ENCODE data around the gene MINDY4.
"Not testable (repeated sequence)": the region's sequence is repeated elsewhere in the genome, so short reads cannot be mapped to it uniquely, and the experiment has no call there.

The MINDY4 gene

DNA sequence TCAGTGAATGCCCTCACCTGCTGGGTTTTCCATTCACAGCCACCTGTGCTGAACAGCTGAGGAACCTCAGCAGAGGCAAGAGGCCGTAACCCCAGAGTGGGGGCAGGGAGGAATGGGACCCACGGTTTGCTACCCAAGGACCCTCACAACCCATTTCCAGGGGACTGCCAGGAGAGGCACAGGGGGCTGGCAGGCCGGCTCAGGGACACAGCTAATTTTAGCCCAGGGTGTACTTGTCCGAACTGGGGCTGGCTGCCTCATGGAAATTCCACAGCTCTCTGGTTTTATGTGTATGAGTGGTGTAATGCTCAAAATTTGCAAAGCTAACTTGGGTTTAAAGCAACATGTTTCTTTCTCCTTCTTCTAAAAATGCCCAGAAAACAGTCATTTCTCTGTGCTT lies 42.2 kb downstream of the MINDY4 start:
- peaks cover 20% of the 10 kb centered on the region for H3K4me1 Mint-ChIP-seq (ENCODE audit: low read depth)
- H3K4me3 Mint-ChIP-seq = no peak overlapping the region
- intact Hi-C loops (cut with micrococcal nuclease) = no loop called here
- peaks cover 8% of the 10 kb centered on the region for H3K9me3 Mint-ChIP-seq
- H3K36me3 Mint-ChIP-seq (ENCODE audit: low read depth) = no peaks in the 10 kb centered on the region
- no peaks in the 10 kb centered on the region for H3K27me3 Mint-ChIP-seq
- H3K27ac Mint-ChIP-seq = no peak overlapping the region

DNA sequence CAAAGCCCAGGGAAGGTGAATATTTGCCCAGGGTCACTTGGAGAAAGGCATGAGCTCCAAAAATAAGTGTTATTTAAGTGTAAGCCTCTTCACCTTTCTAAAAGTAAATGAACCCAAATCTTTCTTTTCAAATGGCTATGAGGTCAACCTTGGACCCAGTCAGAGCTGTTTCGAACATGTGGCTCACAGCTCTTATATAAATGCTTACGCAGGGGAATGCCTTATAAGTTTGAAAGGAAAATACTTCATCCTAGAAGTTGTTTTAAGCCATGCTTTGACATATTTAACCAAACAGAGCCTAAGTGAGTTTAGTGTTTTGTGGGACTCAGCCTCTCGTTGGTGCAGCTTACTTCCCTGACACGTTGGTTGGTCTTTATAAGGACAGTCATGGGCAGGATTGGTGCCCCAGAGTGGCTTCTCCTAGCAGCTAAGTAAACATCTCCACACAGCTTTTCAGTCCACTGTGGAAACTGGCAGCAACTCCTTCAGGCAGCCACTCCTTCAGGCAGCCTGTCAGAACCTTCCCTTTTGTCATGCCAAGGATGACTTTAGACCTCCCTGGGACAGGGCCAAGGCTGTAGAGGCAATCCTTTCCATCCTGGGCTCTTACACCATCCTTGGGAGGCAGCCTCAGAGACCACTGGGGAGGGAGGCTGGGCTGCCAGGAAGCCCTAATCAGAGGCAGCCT lies 43.6 kb downstream of the MINDY4 start:
- Mint-ChIP-seq H3K9me3 (peaks cover 8% of the 10 kb centered on the region), H3K36me3 (ENCODE audit: low read depth) (no peaks in the 10 kb centered on the region), H3K27ac (no peak overlapping the region), H3K4me3 (no peak overlapping the region), H3K27me3 (no peaks in the 10 kb centered on the region), H3K4me1 (ENCODE audit: low read depth) (peaks cover 15% of the 10 kb centered on the region)
- intact Hi-C loops (cut with micrococcal nuclease) = no loop called here

- no peaks in the 10 kb centered on the region for H3K27me3 Mint-ChIP-seq
- no peak overlapping the region for H3K27ac Mint-ChIP-seq
- H3K36me3 Mint-ChIP-seq (ENCODE audit: low read depth) = no peaks in the 10 kb centered on the region
- H3K4me3 Mint-ChIP-seq = no peak overlapping the region
- peaks cover 15% of the 10 kb centered on the region for H3K4me1 Mint-ChIP-seq (ENCODE audit: low read depth)
- intact Hi-C loops (cut with micrococcal nuclease) = no loop called here
- peaks cover 8% of the 10 kb centered on the region for H3K9me3 Mint-ChIP-seq
Measured at GRCh38 chr7:30815388-30815854, 44.2 kb downstream of the MINDY4 start.

DNA sequence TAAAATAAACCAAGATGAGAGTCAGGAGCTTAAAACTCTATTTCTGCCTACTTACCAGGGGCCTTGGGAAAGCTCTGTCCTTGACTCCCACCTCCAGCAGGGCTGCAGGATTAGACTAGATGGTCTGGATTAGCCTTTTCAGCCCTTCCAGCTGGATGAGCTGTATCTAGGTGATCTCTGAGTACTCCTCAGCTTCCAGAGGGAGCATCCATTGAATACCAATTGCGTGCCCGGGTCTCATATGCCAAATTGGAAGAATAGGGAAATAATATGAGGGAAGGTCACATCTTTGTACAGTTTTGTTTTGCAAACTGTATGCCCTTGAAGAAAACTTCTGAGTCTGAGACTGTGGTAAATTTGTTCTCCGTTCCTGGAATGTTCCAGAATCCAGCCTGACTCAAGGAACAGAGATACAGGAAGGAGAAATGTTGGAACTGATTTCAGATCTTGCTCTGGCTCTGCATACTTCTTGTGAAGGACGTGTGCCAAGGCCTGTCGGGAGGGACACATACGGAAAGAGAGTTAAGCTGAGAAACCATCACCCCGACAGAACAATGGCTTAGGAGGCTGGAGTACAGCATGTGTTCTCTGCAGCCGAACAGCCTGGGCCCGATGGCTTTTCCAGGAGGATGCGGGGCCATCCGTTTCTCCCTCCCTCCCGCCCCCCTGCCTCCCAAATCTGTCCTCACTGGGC lies 44.9 kb downstream of the MINDY4 start:
- Mint-ChIP-seq H3K9me3 (peaks cover 8% of the 10 kb centered on the region), H3K36me3 (ENCODE audit: low read depth) (no peaks in the 10 kb centered on the region), H3K4me3 (no peak overlapping the region), H3K4me1 (ENCODE audit: low read depth) (peaks cover 15% of the 10 kb centered on the region), H3K27me3 (no peaks in the 10 kb centered on the region), H3K27ac (no peak overlapping the region)
- intact Hi-C loops (cut with micrococcal nuclease) = no loop called here

DNA sequence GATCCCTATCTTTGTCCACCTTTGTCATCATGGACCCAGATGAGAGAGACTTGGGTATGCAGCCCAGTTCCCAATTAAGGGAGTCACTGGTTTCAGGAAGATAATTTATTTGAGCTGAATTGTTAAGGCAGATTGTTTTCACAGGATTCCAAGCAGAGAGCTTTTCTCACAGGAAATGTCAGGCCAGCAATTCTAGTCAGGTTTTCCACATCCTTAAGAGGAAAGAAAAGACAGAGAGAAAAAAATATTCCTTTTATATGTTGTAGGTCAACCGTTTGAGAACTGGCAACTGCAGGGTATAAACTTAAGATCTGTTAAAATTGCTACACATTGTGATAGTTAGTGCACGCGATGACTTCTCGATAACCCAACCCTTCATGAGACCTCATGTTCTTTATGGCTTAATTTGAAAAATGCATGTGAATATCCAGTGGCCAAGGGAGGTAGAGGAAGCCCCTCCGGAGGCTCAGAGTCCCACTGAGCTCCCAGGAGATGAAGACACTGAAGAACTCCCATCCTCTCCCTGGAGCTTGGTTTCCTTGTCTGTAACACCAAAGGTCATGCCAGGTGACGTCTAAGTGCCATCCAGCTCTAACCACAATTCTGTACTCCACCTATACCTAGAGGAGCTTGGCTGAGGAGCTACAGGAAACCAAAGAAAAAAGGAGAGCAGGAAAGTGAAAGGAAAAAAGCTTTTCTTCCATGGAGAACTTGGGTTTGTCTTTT lies 45.6 kb downstream of the MINDY4 start:
- Mint-ChIP-seq H3K4me3 (no peak overlapping the region), H3K4me1 (ENCODE audit: low read depth) (peaks cover 10% of the 10 kb centered on the region), H3K27me3 (no peaks in the 10 kb centered on the region), H3K36me3 (ENCODE audit: low read depth) (no peaks in the 10 kb centered on the region), H3K9me3 (peaks cover 5% of the 10 kb centered on the region), H3K27ac (no peak overlapping the region)
- intact Hi-C loops (cut with micrococcal nuclease) = no loop called here

- no peak overlapping the region for H3K4me3 Mint-ChIP-seq
- H3K36me3 Mint-ChIP-seq (ENCODE audit: low read depth) = no peaks in the 10 kb centered on the region
- H3K4me1 Mint-ChIP-seq (ENCODE audit: low read depth) = peaks cover 5% of the 10 kb centered on the region
Measured at GRCh38 chr7:30817371-30817767, 46.2 kb downstream of the MINDY4 start.

DNA sequence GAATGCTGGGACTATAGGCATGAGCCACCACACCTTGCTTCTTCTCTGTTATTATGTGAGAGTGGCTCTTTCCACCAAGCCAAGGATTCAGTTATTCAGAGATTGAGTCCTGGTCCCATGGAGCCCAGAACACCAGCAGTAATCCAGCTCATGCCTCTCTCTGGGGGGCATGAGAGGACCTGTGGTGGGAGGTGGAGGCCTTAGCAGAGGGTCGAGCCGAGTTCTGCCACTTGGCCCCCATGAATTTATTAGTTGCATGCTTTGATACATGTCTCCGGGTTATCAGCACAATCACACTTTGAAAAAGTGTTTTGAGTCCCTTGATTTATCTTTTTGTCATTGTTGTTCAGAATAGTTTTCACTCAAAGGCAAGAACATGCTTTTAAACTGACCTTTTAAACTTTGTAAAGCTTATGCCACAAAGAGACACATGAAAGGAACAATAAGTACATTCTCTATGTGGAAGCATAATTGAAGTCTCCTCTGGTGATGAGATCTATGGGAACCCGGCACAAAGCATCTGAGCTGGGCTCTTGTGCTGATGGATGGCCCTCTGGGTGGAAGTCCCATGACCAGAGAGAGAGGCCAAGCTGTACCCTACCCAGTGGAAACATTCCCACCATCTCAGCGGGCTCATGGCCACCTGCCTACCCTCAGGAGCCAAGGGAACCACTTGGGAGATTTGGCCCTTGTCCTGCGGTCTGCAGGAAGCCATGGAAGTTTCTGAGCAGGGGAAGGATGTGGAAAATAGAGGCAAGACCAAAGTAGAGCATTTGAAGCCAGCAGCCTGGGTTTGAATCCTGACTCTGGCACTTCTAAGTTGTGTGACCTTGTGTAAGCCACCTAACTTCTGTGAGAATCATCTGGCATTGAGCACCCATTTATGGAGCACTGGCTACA lies 53.9 kb downstream of the MINDY4 start:
- no peaks in the 10 kb centered on the region for H3K36me3 Mint-ChIP-seq (ENCODE audit: low read depth)
- no peak overlapping the region for H3K4me3 Mint-ChIP-seq
- no peak overlapping the region for H3K27ac Mint-ChIP-seq
- H3K27me3 Mint-ChIP-seq = no peaks in the 10 kb centered on the region
- peaks cover 7% of the 10 kb centered on the region for H3K9me3 Mint-ChIP-seq
- no peaks in the 10 kb centered on the region for H3K4me1 Mint-ChIP-seq (ENCODE audit: low read depth)
- intact Hi-C loops (cut with micrococcal nuclease) = no loop called here

More at GRCh38 chr7:30817371-30817767, 46.2 kb downstream of the MINDY4 start:
- Mint-ChIP-seq H3K9me3 (no peaks in the 10 kb centered on the region), H3K27me3 (no peaks in the 10 kb centered on the region), H3K27ac (no peak overlapping the region)
- intact Hi-C loops (cut with micrococcal nuclease) = no loop called here

GRCh38 chr7:30826181-30826580 lies 55.0 kb downstream of the MINDY4 start:
- intact Hi-C loops (cut with micrococcal nuclease) = no loop called here
- Mint-ChIP-seq H3K4me3 (no peak overlapping the region), H3K27me3 (no peaks in the 10 kb centered on the region)

GRCh38 chr7:30828591-30828990 lies 57.4 kb downstream of the MINDY4 start:
- Mint-ChIP-seq H3K4me1 (ENCODE audit: low read depth) (no peaks in the 10 kb centered on the region), H3K36me3 (ENCODE audit: low read depth) (no peaks in the 10 kb centered on the region), H3K27me3 (no peaks in the 10 kb centered on the region), H3K9me3 (peaks cover 42% of the 10 kb centered on the region), H3K27ac (no peak overlapping the region), H3K4me3 (no peak overlapping the region)
- intact Hi-C loops (cut with micrococcal nuclease) = no loop called here

More at GRCh38 chr7:30826181-30826580, 55.0 kb downstream of the MINDY4 start:
- Mint-ChIP-seq H3K9me3 (peaks cover 18% of the 10 kb centered on the region), H3K27ac (no peak overlapping the region), H3K4me1 (ENCODE audit: low read depth) (no peaks in the 10 kb centered on the region), H3K36me3 (ENCODE audit: low read depth) (no peaks in the 10 kb centered on the region)

DNA sequence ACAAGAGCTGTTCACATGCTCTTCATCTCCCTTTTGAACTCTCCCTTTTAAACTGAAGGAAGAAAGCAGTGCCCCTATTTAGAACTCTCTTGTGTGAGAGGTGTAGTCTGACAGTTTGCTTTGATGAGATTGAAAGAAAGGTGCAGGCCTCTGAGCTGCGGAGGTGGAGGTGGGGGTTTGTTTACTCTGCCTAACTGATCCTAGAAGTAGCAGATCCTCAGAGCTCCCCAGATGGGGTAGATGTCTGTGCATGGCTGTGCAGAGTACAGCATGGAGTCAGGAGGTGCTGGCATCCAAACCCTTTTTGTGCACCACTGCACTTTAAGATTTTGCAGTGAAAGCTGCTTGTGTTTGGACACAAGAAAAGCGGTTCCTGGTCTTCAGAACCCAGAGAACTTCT lies 58.3 kb downstream of the MINDY4 start:
- Mint-ChIP-seq H3K9me3 (peaks cover 51% of the 10 kb centered on the region), H3K36me3 (ENCODE audit: low read depth) (no peaks in the 10 kb centered on the region), H3K27me3 (no peaks in the 10 kb centered on the region), H3K4me3 (no peak overlapping the region), H3K27ac (no peak overlapping the region), H3K4me1 (ENCODE audit: low read depth) (no peaks in the 10 kb centered on the region)
- intact Hi-C loops (cut with micrococcal nuclease) = no loop called here

DNA sequence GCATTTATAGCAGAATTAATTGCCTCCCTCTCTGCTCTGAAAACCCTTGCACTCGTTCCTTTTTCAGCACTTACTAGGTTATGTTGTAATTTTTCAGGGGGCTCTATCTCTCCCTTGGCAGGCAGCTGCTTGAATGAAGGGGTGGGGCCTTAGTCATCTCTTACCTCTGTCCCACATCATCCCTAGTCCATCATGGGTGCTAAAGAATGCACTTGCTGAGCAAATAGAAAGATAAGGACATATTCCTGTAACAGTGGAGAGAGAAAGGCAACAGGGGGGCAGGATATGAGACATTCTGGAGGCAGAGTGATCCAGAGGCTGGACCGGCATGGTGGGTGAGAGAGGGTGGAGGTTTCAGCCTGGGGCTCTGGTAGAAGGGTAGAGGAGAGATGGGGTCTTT lies 60.0 kb downstream of the MINDY4 start:
- H3K27ac Mint-ChIP-seq = no peak overlapping the region

DNA sequence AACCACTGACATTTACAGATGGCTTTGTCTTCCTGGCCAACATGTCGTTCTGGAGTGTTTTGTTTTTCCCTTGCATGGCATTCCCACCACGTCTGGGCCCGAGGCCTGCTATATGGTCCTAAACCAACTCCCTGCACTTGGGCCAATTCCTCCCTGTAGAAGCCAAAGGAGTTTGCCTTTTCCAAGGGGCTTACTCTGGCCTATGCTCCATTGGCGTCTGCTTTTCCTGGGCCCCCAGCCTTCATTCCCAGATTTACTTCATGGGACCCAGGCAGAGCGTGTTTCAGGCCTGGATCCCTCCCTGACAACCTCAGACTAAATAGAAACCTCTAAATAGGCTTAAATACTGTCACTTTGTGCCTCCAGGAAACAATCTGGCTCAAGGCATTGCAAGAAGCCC lies 60.7 kb downstream of the MINDY4 start:
- intact Hi-C loops (cut with micrococcal nuclease) = no loop called here
- Mint-ChIP-seq H3K4me1 (ENCODE audit: low read depth) (no peaks in the 10 kb centered on the region), H3K4me3 (no peak overlapping the region), H3K36me3 (ENCODE audit: low read depth) (no peaks in the 10 kb centered on the region), H3K9me3 (peaks cover 58% of the 10 kb centered on the region), H3K27ac (no peak overlapping the region), H3K27me3 (no peaks in the 10 kb centered on the region)

More for the DNA sequence above, 60.0 kb downstream of the MINDY4 start:
- H3K27me3 Mint-ChIP-seq = no peaks in the 10 kb centered on the region
- H3K9me3 Mint-ChIP-seq = peaks cover 58% of the 10 kb centered on the region
- intact Hi-C loops (cut with micrococcal nuclease) = no loop called here
- H3K4me1 Mint-ChIP-seq (ENCODE audit: low read depth) = no peaks in the 10 kb centered on the region
- no peaks in the 10 kb centered on the region for H3K36me3 Mint-ChIP-seq (ENCODE audit: low read depth)
- no peak overlapping the region for H3K4me3 Mint-ChIP-seq

DNA sequence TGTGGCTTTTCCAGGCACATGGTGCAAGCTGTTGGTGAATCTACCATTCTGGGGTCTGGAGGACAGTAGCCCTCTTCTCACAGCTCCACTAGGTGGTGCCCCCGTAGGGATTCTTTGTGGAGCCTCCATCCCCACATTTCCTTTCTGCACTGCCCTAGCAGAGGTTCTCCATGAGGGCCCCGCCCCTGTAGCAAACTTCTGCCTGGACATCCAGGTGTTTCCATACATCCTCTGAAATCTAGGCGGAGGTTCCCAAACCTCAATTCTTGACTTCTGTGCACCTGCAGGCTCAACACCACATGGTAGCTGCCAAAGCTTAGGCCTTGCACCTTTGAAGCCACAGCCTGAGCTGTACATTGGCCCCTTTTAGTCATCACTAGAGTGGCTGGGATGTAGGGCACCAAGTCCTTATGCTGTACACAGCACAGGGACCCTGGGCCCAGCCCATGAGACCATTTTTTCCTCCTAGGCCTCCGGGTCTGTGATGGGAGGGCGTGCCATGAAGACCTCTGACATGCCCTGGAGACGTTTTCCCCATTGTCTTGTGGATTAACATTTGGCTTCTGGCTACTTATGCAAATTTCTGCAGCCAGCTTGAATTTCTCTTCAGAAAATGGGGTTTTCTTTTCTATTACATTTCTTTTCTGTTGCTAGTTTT lies 62.9 kb downstream of the MINDY4 start:
- peaks cover 58% of the 10 kb centered on the region for H3K9me3 Mint-ChIP-seq
- H3K36me3 Mint-ChIP-seq (ENCODE audit: low read depth); H3K4me3 Mint-ChIP-seq; H3K27ac Mint-ChIP-seq; H3K4me1 Mint-ChIP-seq (ENCODE audit: low read depth); H3K27me3 Mint-ChIP-seq; intact Hi-C loops (cut with micrococcal nuclease): not testable (repeated sequence)
